BLaER1 treated with 17β-estradiol and CSF1 and Interleukin-3, amounts not matched to agents 10 nM and 100 nM (cell line): ENCODE results near the gene NAA11.

Experiments
- H3K27ac ChIP-seq, 11 experiments: shearing (Covaris generic); formaldehyde crosslinking; 2 replicates each; pipeline ENCODE4 v1.8.1; 2022
- H3K27me3 ChIP-seq, 11 experiments: shearing (Covaris generic); formaldehyde crosslinking; 2 replicates each; pipeline ENCODE4 v1.8.1; 2022
- H3K36me3 ChIP-seq, 11 experiments: shearing (Covaris generic); formaldehyde crosslinking; 2 replicates each; pipeline ENCODE4 v1.8.1; 2022
- H3K4me1 ChIP-seq, 10 experiments: shearing (Covaris generic); formaldehyde crosslinking; 2 replicates each; pipeline ENCODE4 v1.8.1; 2022
- H3K4me2 ChIP-seq, 11 experiments: shearing (Covaris generic); formaldehyde crosslinking; 2 replicates each; pipeline ENCODE4 v1.8.1; 2022
- H3K4me3 ChIP-seq, 10 experiments: shearing (Covaris generic); formaldehyde crosslinking; 2 replicates each; pipeline ENCODE4 v1.8.1; 2022
- H3K9ac ChIP-seq, 11 experiments: shearing (Covaris generic); formaldehyde crosslinking; 2 replicates each; pipeline ENCODE4 v1.8.1; 2022
- H3K9me3 ChIP-seq, 11 experiments: shearing (Covaris generic); formaldehyde crosslinking; replicated peaks in 1 of 11; 2 replicates each; pipeline ENCODE4 v1.8.1; 2022
- H4K20me1 ChIP-seq, 11 experiments: shearing (Covaris generic); formaldehyde crosslinking; 2 replicates each; pipeline ENCODE4 v1.8.1; 2022
- Cebpa-rat ChIP-seq, 11 experiments: shearing (Covaris generic); IDR thresholded peaks; 2 replicates each; pipeline ENCODE4 v1.8.1; 2022

The NAA11 gene

DNA sequence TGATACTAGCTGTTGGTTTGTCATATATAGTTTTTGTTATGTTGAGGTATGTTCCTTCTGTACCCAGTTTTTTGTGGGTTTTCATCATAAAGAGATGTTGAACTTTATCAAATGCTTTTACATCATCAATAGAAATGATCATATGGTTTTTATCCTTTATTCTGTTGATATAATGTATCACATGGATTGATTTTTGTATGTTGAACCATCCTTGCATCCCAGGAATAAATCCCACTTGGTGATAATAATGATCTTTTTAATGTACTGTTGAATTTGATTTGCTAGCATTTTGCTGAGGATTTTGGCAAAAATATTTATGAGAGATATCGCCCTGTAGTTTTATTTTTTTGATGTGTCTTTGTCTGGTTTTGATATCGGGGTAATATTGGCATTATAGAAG, 22.5 kb upstream of the NAA11 start:
- H3K4me3 ChIP-seq, result no peak overlapping the region
- no peak overlapping the region for H3K9ac ChIP-seq
- peaks cover 0 to 3% (median 0%) of the 10 kb centered on the region in 11 experiments; a peak in 3 of 22 replicates for H3K9me3 ChIP-seq
- no peak overlapping the region for H3K27ac ChIP-seq
- TF ChIP-seq Cebpa-rat (IDR thresholded peaks at IDR 0.05), result no peak
- no peaks in the 10 kb centered on the region for H3K36me3 ChIP-seq
- no peaks in the 10 kb centered on the region for H3K27me3 ChIP-seq
- no peaks in the 10 kb centered on the region for H4K20me1 ChIP-seq
- no peaks in the 10 kb centered on the region for H3K4me1 ChIP-seq
- no peak overlapping the region for H3K4me2 ChIP-seq

DNA sequence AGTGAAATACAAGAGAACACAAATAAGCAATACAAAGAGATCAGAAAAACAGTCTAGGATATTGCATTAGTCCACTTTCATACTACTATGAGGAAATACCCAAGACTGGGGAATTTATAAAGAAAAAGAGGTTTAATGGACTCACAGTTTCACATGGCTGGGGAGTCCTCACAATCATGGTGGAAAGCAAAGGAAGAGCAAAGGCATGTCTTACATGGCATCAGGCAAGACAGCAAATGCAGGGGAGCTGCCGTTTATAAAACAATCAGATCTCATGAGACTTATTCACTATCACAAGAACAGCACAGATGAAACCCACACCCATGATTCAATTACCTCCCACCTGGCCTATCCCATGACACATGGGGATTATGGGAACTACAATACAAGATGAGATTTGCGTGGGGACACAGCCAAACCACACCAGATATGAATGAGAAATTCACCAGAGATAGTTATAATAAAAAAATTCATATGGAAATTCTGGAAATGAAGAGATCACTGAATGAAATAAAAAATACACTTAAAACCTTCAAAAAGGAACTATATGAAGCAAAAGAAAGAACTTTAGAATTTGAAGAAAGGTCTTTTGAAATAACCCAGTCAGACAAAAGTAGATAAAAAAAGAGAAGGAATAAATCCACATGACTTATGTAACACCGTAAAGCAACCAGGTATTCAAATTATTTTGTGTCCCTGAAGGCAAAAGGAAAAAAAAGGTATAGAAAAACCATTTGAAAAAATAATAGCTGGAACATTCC, 16.2 kb upstream of the NAA11 start:
- Histone ChIP-seq H4K20me1 (no peaks in the 10 kb centered on the region), H3K4me1 (no peaks in the 10 kb centered on the region), H3K9me3 (peaks cover 11 to 28% (median 15%) of the 10 kb centered on the region in 11 experiments; a peak in 19 of 22 replicates), H3K9ac (no peak overlapping the region), H3K36me3 (no peaks in the 10 kb centered on the region), H3K4me3 (no peak overlapping the region), H3K4me2 (no peak overlapping the region), H3K27ac (no peak overlapping the region), H3K27me3 (no peaks in the 10 kb centered on the region)
- no peak for TF ChIP-seq Cebpa-rat (IDR thresholded peaks at IDR 0.05)

DNA sequence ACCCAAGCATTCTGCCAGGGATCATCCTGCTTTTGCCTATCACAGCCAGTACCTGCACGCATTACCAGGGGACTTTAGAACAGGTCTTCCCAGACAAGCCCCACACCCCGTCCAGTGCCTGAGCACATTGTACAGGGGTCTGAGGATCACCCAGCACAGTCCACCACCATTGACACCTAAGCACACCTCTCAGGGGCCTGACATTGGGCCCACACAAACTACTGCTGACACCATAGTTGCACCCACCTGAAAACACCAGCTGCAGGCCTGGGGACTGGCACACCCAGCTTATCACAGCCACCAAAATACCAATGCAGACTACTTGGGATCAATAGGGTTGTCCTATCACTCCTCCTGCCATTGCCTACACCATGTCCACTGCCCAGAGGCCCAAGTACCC, 14.7 kb upstream of the NAA11 start:
- Histone ChIP-seq H3K27me3 (no peaks in the 10 kb centered on the region), H3K4me1 (no peaks in the 10 kb centered on the region), H3K36me3 (no peaks in the 10 kb centered on the region), H3K4me2 (no peak overlapping the region), H4K20me1 (no peaks in the 10 kb centered on the region), H3K9me3 (peaks cover 11 to 28% (median 15%) of the 10 kb centered on the region in 11 experiments; a peak in 19 of 22 replicates), H3K9ac (no peak overlapping the region), H3K27ac (no peak overlapping the region), H3K4me3 (no peak overlapping the region)
- TF ChIP-seq Cebpa-rat (IDR thresholded peaks at IDR 0.05), result no peak

DNA sequence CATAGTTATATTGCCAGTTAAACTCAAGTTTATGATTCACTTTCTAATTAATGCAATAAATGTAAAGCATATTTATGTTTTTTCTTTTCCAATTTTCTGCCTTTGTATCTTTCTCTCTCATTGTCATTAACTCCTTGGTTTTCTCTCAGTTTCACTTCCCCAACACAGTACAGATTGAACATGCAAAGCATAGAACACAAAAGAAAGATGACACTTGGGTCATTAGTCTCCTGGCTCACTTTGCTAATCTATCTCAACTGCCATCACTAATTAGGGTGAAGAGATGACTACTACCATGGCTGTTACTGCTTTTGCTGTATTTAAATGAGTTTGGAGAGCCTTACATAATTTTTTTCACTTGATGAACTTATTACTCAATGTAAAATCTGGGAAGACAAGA, 12.3 kb upstream of the NAA11 start:
- H3K9me3 ChIP-seq, result peaks cover 11 to 28% (median 15%) of the 10 kb centered on the region in 11 experiments; a peak in 19 of 22 replicates
- TF ChIP-seq Cebpa-rat (IDR thresholded peaks at IDR 0.05), result no peak

DNA sequence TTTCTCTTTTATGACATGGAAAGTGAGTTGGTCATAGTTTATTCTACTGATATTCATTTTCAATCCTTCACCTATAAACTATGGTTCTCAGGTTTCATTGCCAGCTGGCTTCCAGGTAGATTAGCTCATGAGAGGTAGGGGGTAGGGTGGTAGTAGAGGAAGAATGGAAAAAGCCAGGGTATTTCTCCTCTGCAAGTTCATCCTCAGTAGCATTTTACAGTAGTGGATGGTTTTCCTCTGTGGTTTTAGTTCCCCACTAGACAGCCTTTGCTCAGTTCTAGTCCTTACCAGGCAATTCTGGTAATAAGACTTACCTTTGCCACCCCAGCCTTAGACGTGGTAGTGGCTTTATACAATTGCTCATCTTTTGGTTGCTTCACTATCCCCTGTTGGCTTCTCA, 8.9 kb upstream of the NAA11 start:
- no peak overlapping the region for H3K9ac ChIP-seq
- H4K20me1 ChIP-seq, result no peaks in the 10 kb centered on the region
- no peaks in the 10 kb centered on the region for H3K27me3 ChIP-seq
- no peak for TF ChIP-seq Cebpa-rat (IDR thresholded peaks at IDR 0.05)
- H3K4me1 ChIP-seq, result peaks cover 0 to 16% (median 4%) of the 10 kb centered on the region in 10 experiments; a peak in 8 of 20 replicates
- no peak overlapping the region for H3K4me3 ChIP-seq
- H3K4me2 ChIP-seq, result no peak overlapping the region
- H3K36me3 ChIP-seq, result no peaks in the 10 kb centered on the region
- H3K9me3 ChIP-seq, result no peaks in the 10 kb centered on the region
- H3K27ac ChIP-seq, result no peak overlapping the region

More for the DNA sequence above, 12.3 kb upstream of the NAA11 start:
- Histone ChIP-seq H4K20me1 (no peaks in the 10 kb centered on the region), H3K4me2 (no peak overlapping the region), H3K27me3 (no peaks in the 10 kb centered on the region), H3K4me3 (no peak overlapping the region), H3K36me3 (no peaks in the 10 kb centered on the region), H3K9ac (no peak overlapping the region), H3K4me1 (no peaks in the 10 kb centered on the region), H3K27ac (no peak overlapping the region)

DNA sequence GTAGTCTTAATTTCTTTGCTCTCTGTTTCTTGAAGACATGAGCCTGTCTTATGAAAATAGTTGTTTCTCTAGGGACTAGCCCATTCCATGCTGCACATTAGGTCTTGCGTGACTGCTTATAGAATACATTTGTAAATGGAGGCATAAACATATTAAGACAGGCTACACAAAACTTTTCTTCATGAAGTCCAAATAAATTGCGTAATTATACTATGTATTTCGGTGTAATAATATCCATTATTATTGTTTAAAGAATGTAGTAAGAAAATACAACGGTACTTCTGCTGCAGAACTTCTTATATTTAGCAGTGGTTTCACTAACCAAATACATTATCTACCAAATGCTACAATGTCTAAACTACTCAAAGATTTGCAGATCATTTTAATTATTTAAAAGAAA, 8.5 kb upstream of the NAA11 start:
- Histone ChIP-seq H3K27ac (no peak overlapping the region), H3K4me3 (no peak overlapping the region), H3K9me3 (no peaks in the 10 kb centered on the region), H3K36me3 (no peaks in the 10 kb centered on the region), H3K27me3 (no peaks in the 10 kb centered on the region), H3K9ac (no peak overlapping the region), H3K4me2 (no peak overlapping the region), H4K20me1 (no peaks in the 10 kb centered on the region), H3K4me1 (peaks cover 0 to 16% (median 4%) of the 10 kb centered on the region in 10 experiments; a peak in 8 of 20 replicates)
- TF ChIP-seq Cebpa-rat (IDR thresholded peaks at IDR 0.05), result no peak

DNA sequence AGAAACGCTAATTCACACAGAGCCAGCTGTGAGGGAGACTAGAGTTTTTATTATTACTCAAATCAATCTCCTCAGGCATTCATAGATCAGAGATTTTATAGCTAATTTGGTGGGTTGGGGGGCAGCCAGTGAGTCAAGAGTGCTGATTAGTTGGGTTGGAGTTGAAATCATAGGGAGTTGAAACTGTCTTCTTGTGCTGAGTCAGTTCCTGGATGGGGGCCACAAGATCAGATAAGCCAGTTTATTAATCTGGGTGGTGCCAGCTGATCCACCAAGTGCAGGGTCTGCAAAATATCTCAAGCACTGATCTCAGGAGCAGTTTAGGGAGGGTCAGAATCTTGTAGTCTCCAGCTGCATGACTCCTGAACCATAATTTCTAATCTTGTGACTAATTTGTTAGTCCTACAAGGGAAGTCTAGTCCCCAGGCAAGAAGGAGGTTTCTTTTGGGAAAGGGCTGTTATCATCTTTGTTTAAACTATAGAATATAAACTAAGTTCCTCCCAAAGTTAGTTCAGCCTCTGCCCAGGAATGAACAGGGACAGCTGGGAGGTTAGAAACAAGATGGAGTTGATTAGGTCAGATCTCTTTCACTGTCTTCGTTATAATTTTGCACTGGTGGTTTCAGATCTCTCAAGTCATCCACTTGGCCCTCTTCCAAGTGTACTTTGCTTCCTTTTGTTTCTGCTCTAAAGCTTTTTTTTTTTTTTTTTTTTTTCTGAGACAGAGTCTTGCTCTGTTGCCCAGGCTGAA, 5.4 kb upstream of the NAA11 start:
- TF ChIP-seq Cebpa-rat (IDR thresholded peaks at IDR 0.05), result no peak
- no peaks in the 10 kb centered on the region for H3K36me3 ChIP-seq
- no peak overlapping the region for H3K9ac ChIP-seq
- no peaks in the 10 kb centered on the region for H4K20me1 ChIP-seq
- H3K4me1 ChIP-seq, result peaks cover 0 to 16% (median 4%) of the 10 kb centered on the region in 10 experiments; a peak in 8 of 20 replicates
- no peak overlapping the region for H3K4me3 ChIP-seq
- no peaks in the 10 kb centered on the region for H3K27me3 ChIP-seq
- H3K9me3 ChIP-seq, result no peaks in the 10 kb centered on the region
- peak overlapping the region in 3 of 11 experiments; percentile 40 to 60 (median 52); a peak in 6 of 22 replicates for H3K4me2 ChIP-seq
- peak overlapping the region in 2 of 11 experiments; percentile 24; a peak in 1 of 22 replicates for H3K27ac ChIP-seq

DNA sequence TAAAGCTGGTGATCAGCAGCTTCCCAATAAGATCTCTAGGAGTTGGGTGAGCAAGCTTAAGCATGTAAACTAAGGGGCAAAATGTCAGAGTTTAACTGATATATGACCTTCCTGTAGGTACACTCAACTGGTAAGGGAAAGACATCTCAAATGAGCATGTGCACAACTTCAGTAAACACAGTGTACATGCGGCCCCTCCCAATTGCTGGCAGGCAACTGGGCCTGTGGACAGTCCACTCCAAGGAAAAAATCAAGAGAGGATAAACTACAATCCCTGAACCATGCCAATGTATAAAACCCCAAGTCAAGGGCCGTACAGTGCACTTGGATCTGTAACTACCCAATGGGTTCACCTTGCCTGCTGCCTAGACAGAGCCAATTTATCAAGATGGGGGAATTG, 4.9 kb upstream of the NAA11 start:
- H3K36me3 ChIP-seq, result no peaks in the 10 kb centered on the region
- no peak for TF ChIP-seq Cebpa-rat (IDR thresholded peaks at IDR 0.05)
- no peaks in the 10 kb centered on the region for H4K20me1 ChIP-seq
- H3K4me2 ChIP-seq, result peak overlapping the region in 3 of 11 experiments; percentile 40 to 60 (median 52); a peak in 5 of 22 replicates
- 0 out of 22 replicates have a peak, but pooled peaks cover 0 to 2% (median 0%) of the 10 kb centered on the region in 11 experiments for H3K9me3 ChIP-seq
- no peaks in the 10 kb centered on the region for H3K27me3 ChIP-seq
- H3K9ac ChIP-seq, result no peak overlapping the region
- H3K4me3 ChIP-seq, result no peak overlapping the region
- H3K27ac ChIP-seq, result 0 out of 22 replicates have a peak overlapping the region, but pooled peaks of 1 of the 11 experiments have one; percentile 24
- H3K4me1 ChIP-seq, result peaks cover 0 to 16% (median 4%) of the 10 kb centered on the region in 10 experiments; a peak in 8 of 20 replicates

DNA sequence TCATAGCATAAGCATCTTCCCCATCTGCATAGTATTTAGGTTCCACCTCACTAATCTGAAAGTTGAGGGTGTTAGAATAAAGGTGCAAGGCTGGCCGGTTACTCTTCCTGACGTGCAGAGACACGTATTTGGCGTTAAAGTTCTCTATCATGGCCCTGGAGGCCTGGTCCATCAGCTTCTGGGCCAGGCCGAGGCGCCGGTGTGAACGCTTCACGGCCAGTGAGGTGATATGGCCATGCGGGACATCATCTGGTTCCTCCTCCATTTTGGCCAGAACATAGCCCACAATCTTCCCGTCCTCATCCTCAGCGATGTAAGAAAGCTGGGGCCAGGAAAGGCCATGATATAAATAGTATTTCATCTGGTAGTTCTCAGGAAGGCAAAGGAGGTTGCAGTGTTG, 425 bp downstream of the NAA11 start:
- Histone ChIP-seq H3K4me3 (no peak overlapping the region), H3K9me3 (peaks cover 0 to 9% (median 0%) of the 10 kb centered on the region in 11 experiments; a peak in 2 of 22 replicates), H3K36me3 (no peaks in the 10 kb centered on the region), H3K4me1 (no peaks in the 10 kb centered on the region), H3K4me2 (no peak overlapping the region), H3K9ac (no peak overlapping the region), H3K27ac (no peak overlapping the region), H3K27me3 (no peaks in the 10 kb centered on the region), H4K20me1 (no peaks in the 10 kb centered on the region)
- TF ChIP-seq Cebpa-rat (IDR thresholded peaks at IDR 0.05), result no peak
